NCI-H1694 (cell line): ENCODE measurements around the gene BSPRY.
"Not testable (repeated sequence)": the region's sequence is repeated elsewhere in the genome, so short reads cannot be mapped to it uniquely, and the experiment has no call there.

Experiments used
- DNase-seq: peaks from one replicate; lab custom pipeline; 2025; lab: John Stamatoyannopoulos, UW

The BSPRY gene

DNA sequence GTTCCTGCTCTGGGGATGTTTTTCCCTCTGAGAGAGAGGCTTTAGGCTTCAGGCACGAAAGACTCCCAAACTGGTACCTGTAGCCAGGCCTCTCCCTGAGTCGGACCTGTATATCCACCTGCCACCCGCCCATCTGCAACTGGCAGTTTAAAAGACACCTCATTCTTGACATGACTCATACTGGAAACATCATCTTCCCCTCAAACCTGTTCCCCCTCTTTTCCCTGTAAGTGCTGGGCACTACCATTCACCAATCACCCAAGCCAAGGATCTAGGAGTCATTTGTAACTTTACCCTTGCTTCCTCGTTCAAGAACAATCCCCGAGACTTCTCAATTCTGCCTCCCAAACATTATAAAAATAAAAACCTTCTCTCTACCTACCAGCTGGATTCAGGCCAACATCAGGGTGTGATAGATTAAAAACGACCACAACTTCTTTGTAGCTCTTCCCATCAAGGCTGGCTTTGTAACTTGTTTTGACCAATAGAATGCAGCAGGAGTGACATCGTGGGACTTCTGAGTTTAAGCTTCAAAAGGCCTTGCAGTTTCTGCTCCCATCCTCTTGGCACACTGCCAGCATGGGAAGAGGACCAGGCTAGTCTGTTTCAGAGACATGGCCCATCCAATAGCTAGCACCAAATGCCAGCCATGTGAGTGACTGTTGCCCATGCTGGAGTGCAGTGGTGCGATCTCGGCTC, 7.5 kb upstream of the BSPRY start:
- DNase-seq, result no peak

DNA sequence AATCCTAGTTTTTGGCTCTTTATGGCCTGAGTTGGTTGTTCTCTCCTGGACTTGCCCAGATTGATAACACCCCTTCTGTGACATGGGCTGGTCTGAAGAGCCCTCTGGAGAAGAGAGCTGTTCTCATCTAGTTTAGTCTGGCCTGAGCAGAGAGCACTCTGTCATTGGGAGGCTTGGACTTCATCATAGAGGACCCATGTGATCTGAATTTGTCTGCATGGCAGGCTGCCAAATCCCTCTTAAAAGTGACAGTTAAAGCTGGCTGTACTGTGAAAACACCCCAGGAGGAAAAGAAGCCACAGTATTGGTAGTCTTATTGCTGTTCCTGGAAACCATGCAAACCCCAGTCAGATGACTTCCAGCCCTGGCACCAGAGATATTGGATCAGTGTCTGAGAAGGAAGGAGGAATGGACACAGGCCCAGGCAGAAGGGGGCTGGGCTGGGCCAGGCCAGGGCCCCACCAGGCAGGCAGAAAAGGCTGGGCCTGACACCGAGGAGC, 5.6 kb upstream of the BSPRY start:
- no peak for DNase-seq

DNA sequence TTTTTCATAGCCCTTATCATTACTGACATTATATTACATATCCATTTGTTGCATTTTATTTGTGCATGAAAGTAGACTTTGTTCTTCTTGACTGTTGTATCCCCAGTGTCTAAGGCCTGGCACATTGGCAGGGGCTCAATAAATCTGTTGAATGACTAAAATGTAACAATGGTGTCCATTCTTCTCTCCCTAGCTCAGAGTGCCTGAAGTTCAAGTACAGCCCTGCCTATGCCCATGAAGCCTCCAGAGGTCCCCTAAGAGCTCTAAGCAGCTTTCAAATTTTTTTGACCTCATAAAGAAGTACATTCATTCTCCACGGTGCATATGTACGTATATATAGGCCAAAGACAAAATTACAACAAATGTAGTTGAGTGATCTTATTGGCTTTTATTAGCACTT, 4.2 kb upstream of the BSPRY start:
- no peak for DNase-seq

DNA sequence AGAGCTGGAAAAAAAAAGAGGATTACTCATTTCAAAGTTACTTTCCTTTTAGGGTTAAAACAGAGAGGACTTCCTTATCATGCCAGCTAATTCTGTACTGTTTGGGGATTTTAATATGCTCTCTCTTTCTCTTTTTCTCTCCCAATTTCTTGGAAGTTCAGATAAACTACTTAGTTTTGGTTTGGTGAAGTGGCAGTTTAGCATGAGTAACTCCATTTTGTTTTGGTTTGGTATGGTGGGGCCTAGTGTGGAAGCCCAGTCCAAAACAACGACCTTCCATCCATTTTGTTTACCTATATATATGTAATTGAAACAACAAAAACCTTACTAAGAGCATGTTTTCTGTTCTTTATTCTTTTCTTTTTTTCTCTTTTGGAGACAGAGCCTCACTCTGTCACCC, 3.7 kb upstream of the BSPRY start:
- no peak for DNase-seq

DNA sequence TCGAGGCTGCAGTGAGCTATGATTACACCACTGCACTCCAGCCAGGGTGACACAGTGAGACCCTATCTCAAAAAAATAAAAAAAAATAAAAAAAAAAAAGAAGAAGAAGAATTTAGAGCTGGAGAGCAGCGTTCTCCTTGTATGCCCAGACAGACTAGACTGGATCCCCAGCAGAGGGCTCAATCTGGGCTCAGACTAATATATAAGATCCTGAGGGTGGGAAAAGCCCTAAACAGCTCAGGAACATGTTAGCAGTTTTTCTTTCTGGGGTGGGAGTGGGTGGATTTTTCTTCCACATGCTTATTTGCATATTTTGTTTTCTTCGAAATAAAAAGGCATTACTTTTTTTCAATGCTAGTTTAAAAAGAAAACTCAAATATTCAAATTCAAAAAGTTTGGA, 904 bp upstream of the BSPRY start:
- no peak for DNase-seq

DNA sequence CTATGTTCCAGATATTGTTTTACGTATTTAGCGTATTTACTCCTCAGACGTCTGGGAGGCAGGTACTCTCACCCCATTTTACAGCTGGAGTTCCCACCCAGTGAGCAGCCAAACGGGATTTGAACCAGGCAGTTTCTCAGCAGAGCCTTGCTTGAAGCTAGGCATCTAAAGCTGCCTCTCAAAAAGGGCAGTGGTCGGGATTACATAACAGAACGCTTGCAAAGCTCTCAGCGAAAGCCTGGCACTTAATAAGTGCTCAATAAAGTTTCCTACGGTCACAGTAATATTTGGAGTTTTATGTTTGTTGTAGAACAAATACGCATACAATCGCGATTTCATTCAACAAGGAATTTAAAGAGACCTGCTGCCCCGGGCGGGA, 286 bp upstream of the BSPRY start:
- no peak for DNase-seq

DNA sequence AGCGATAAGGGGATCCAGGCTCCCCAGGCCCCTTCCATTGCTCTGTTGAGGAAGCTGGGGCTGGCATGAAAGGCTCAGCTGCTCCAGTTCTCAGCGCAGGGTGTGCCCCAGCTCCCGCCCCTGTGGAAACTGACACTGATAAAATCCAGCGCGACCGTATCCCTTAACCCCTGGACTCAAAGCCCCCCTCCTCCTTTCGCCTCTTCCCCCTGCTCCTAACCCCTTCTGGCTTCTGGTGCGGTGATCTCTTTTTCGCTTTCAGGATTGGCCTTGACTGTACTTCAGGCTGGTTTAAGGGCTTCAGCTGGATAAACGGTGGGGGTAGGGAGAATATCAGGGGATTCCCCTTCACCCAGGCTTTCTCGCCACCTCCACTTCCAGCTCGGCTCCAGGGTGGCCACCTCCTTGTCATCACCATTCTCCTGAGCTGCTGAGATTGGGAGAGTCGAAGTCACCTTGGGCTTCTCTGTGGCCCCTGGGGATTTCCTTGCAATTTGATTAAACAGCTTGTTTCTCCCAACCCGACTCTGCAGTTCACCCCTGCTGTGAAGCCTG, 843 bp downstream of the BSPRY start:
- no peak for DNase-seq

DNA sequence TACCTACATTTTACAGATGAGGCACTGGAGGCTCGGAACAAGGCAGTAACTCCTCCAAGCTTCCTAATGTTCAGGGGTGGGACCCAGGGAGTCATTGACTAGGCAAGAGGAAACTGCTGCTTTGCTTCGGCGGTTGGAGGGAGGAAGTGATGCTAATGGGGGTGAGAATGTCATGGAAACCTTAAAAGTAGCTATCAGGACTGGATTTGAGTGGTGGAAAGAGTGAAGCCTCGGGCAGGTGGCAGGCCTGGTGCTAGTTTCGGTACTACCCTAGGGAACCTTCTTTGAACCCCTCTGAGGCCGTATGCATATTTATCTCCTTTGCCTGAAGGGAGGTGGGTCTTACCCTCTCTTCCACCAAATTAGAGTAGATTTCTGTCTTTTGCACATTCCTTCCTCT, 1.6 kb downstream of the BSPRY start:
- DNase-seq, result no peak

DNA sequence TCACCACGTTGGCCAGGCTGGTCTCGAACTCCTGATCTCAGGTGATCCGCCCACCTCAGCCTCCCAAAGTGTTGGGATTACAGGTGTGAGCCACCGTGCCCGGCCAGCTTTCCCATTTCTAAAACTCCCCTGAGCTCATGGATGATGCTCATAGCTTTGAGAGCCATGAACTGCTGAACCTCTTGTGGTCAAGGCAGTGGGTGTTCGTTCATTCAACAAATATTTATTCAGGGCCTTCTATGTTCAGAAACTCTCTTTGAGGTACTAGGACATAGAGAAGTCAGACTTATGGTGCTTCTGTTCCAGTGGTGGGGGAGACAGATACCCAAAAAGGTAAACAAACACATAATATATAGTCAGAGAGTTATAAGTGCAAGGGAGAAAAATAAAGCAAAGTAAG, 2.7 kb downstream of the BSPRY start:
- no peak for DNase-seq

DNA sequence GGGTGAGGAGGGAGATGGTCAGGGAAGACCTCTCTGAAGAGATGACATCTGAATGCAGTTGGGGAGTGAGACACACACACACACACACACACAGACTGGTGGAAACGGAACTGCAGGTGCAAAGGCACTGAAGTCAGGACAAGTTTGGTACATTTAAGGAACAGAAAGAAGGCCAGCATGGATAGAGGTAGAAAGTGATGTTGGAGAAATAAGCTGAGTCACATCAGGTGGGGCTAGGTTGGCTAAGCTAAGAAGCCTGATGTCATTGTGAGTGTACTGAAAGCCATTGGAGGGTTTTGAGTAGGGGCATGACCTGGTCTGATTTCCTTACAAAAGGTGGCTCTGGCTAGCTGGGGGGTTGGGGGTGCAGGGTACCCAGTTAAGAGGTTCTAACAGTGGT, 3.1 kb downstream of the BSPRY start:
- no peak for DNase-seq

DNA sequence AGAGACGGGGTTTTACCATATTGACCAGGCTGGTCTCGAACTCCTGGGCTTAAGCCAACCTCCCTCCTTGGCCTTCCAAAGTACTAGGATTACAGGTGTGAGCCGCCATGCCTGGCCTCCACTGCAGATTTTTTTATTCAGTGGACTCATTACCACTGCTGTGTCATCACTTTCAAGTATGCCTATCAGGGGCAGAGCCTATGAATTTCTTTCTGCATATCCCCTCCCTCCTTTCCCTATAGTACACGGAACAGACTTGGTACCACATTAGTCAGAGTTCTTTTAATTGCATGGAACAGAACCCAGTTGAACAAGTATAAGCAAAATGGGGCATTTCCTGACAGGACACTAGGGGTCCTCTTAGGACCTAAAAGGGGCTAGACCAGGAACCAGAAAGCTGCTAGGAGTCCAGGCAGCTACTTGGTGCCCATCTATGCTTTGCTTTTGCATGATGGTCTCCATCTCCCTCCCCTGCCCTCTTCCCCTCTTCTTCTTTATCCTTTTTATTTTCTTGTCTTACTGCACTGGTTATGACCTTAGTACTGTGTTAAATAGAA, 5.8 kb downstream of the BSPRY start:
- no peak for DNase-seq

DNA sequence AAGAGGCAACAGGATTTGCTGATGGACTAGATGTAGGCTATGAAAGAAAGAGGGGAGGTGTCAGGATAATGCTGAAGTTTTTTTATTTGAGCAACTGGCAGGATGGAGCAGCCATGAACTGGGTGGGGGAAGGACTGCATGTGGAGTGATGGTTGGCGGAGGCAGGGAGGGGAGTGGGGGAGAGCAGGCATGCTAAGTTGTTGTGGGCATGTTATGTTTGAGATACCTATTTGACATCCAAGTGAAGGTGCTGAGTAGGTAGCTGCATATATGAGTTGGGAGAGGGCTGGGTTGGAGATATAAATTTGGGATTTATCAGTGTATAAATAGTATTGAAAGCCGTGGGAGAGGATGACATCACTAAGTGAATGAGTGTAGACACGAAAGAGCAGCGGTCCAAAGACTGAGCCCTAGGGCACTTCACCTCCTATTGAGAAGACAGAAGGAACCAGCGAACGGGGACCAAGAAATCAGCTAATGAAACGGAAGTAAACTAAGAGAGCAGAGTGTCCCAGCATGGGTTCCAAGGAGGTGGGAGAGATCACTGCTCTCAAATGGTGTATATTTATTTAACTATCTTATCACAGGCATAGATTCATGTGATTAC, 7.4 kb downstream of the BSPRY start:
- no peak for DNase-seq

DNA sequence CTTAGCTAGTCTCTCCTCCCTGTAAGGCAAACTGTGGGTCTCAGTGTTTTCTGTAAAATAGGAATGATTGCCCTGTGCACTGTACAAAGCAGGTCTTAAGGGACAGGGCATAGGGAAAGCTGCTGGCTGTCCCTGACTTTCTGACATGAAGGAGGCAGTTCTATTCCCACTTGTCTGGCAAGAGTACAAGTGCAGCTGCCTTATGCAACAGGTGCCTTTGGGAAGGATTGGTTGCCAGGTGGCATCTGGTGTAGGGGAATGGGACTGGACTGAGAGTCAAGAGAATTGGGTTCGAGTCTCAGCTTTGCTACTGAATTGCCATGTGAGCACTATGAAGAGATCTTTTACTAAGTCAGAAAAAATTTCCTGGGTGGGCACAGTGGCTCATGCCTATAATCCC, 10.0 kb downstream of the BSPRY start:
- DNase-seq, result no peak

DNA sequence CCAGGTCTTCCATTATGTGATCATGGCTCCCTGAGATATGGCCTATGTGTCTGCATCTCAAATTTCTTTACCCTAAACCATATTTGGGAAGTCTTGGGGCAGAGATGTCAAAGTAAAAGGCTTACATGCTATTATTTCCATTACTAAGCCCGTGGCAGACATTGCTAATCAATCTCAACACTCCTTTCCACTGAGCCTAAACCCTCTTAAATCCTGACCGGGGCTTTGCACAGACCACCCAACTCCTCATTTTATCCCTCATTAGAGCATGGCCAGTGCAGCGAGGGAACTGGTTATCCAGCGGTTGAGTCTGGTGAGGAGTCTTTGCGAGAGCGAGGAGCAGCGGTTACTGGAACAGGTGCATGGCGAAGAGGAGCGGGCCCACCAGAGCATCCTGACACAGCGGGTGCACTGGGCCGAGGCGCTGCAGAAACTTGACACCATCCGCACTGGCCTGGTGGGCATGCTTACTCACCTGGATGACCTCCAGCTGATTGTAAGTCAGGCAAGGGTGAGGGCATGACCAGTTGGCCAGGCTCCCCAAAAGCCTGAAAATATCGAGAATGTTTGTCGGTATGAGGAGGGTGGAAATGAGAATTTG, 11.0 kb downstream of the BSPRY start:
- DNase-seq, result no peak

DNA sequence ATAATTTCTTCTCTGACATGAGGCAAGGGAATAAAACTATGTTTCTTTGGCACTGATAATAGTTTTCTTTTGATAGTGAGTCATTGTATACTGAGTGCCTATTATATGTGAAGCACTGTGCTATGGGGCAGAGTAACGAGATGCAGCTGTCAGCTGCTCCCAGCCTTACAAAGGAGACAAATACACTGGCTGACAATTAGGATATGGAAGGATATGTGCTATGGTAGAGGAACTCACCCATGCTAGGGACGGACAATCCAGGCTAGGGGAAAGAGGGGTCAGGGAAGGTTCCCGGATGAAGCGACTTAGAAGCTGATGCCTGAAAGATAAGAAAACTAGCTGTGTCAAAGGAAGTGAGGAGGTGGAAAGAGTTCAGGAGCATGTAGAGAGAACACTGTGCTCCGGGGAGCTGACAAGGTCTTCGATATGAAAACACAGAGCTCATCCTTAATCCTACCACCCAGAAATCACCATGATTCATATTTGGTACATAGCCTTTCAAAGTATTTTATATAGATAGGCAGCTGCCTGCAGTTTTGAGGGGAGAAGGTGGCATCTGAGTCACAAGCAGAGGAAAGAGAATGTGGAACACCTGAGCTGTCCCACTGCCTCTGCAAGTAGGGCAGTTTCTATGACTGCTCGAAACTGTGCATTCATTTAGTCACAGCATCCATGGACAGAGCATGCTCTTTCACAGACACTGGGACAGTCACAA, 12.1 kb downstream of the BSPRY start:
- DNase-seq, result no peak

DNA sequence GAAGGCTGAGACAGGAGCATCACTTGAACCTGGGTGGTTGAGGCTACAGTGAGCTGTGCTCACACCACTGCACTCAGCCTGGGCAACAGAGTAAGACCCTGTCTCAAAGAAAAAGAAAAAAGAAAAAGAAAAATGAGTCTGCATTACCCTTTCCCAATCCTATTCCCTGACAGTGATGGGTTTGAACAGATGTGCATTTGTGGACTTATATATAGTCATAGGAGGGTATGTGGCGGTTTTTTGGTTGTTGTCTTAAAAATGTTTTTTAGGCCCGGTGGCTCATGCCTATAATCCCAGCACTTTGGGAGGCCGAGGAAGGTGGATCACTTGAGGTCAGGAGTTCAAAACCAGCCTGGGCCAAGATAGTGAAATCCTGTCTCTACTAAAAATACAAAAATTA, 14.0 kb downstream of the BSPRY start:
- no peak for DNase-seq

DNA sequence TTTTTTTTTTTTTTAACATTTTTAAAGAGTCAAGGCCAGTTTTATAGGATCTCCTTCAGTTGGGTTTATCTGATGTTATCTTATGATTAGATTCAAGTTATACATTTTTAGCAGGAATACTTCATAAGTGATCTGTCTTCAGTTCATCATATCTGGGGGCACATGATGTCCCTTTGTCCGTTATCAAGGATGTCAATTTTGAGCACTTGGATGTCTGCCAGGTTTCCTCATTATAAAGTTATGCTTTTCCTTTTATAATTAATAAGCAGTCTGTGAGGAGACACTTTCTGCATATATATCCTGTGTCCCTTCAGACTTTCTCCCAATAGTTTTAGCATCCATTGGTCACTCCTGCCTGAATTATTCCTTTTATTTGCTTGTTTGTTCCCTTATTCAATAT, 15.6 kb downstream of the BSPRY start:
- no peak for DNase-seq

DNA sequence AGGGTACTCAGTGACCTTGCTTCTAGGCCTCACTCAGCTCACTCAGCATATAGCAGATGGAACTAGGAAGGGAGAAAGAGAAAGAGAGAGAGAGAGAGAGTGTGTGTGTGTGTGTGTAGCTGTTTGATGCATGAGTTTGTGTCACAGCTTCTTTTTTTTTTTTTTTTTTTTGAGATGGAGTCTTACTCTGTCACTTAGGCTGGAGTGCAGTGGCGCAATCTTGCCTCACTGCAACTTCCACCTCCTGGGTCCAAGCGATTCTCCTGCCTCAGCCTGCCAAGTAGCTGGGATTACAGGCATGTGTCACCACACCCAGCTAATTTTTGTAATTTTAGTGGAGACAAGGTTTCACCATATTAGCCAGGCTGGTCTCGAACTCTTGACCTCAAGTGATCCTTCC, 16.3 kb downstream of the BSPRY start:
- not testable (repeated sequence) for DNase-seq

DNA sequence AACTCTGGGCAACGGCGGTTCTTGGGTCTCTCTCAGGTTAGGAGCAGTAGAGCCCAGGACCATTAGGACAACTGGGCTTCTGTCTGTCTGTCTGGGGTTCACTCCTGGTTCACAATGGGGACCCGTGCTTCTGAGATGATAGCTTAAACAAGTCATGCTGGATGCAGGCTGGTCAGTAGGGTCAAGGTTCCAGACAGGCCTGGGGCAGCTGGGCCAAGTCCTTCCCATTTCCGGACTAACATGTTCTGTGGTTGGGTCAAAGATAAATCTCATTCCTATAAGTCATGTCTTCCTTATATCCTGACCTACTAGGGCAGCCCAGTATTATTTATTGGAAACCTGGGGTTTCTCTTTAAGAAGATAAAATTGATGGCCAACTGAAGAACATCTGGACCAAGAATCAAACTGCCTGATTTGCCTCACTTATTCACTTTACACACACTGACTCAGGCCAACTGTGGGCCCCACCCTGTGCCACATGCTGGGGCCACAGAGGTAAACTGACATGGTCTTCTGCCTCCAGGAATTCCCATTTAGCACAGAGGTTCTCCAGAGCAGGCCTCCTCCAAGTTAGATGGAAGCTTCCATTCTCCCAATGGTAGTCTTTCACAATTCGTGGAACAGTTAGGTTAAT, 19.1 kb downstream of the BSPRY start:
- DNase-seq, result no peak

DNA sequence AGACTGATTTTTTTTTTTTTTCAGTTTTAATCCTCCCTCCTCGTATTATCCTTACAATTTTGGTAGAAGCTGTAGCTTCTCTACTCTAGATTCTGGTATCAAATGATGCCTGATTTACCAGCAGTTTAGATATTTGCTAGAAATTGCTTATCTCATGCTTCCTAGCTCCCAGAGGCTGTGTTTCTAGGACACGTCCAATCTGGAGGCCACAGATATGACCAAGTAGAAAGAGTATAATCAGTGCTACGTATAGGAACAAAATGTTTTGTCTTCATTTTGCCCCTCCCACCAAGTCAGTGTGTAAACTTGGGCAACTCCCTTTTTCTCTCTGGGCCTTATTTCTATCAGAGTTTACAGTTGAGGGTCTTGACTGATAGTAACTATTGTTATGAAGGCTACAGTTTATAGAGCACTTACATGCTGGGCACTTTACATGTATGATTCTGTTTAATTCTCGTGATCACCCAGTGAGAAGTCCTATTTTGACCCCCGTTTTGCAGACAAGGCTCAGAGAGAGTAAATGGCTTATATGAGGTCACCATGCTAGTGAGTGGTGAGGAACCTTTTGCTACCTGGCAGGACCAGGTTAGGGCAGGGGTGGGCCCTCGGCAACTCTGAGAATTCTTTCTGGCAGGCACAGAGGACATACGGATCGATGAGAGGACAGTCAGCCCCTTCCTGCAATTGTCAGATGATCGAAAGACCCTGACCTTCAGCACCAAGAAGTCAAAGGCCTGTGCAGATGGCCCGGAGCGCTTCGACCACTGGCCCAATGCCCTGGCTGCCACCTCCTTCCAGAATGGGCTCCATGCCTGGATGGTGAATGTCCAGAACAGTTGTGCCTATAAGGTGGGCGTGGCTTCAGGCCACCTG, 19.9 kb downstream of the BSPRY start:
- DNase-seq, result no peak

DNA sequence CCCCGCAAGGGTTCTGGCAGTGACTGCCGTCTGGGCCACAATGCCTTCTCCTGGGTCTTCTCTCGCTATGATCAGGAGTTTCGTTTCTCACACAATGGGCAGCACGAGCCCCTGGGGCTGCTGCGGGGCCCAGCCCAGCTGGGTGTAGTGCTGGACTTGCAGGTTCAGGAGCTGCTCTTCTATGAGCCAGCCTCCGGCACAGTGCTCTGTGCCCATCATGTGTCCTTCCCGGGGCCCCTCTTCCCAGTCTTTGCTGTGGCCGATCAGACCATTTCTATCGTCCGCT, 20.5 kb downstream of the BSPRY start:
- DNase-seq, result no peak
